WTC11 (cell line): ENCODE data around the gene ADI1. TPM values are rescaled to one million over a fixed set of nuclear protein-coding genes. Genes with fewer than 3 reads are reported as not detected.
"Not testable (repeated sequence)": the region's sequence is repeated elsewhere in the genome, so short reads cannot be mapped to it uniquely, and the experiment has no call there.

Experiments
- ATAC-seq: fragments of 200-7000 bp; cut with Tn5 transposase; 2 replicates; pipeline ENCODE4 v1.10.0; 2021; ENCODE audit warnings: mild to moderate bottlenecking, moderate library complexity
- CTCF ChIA-PET: fragments of 300-600 bp; sonication (Branson Sonifier 250); formaldehyde crosslinking; loops from one replicate; lab custom pipeline; 2021; ENCODE audit warnings: antibody characterized with exemption; lab: Charles Lee
- POLR2A ChIA-PET: fragments of 350-600 bp; sonication (Branson Sonifier 250); formaldehyde crosslinking; loops from one replicate; lab custom pipeline; 2021; ENCODE audit warnings: antibody characterized with exemption; lab: Charles Lee
- DNase-seq: peaks from one replicate; pipeline ENCODE4 v3.0.0; 2021; ENCODE audit warnings: low spot score
- H3K27ac Mint-ChIP-seq: 2 replicates; pipeline ENCODE4 v1.8.0; 2021; ENCODE audit warnings: mixed read lengths
- H3K27me3 Mint-ChIP-seq: 2 replicates; pipeline ENCODE4 v1.8.0; 2021; ENCODE audit warnings: low read depth, mild to moderate bottlenecking, moderate library complexity, mixed read lengths
- H3K36me3 Mint-ChIP-seq: 2 replicates; pipeline ENCODE4 v1.8.0; 2021; ENCODE audit warnings: mixed read lengths
- H3K4me1 Mint-ChIP-seq: 2 replicates; pipeline ENCODE4 v1.8.0; 2022; ENCODE audit warnings: mixed read lengths
- H3K4me3 Mint-ChIP-seq: 2 replicates; pipeline ENCODE4 v1.8.0; 2021; ENCODE audit warnings: mild to moderate bottlenecking, moderate library complexity, mixed read lengths
- H3K9me3 Mint-ChIP-seq: 2 replicates; pipeline ENCODE4 v1.8.0; 2021; ENCODE audit warnings: mixed read lengths
- EMX1 ChIP-seq: fragments of 250-450 bp; sonication (Bioruptor Pico); IDR thresholded peaks from 2 replicates; pipeline ENCODE4 v1.8.0; 2021; ENCODE audit warnings: mild to moderate bottlenecking
- FOXK1 ChIP-seq: sonication (generic); formaldehyde crosslinking; IDR thresholded peaks from 2 replicates; pipeline ENCODE4 v1.8.0; 2022; ENCODE audit warnings: mild to moderate bottlenecking, moderate library complexity, missing genetic modification reagents
- GRHL2 ChIP-seq: fragments of 250-450 bp; sonication (Bioruptor Pico); IDR thresholded peaks from 2 replicates; pipeline ENCODE4 v1.8.0; 2022; ENCODE audit warnings: mild to moderate bottlenecking, moderate library complexity; ENCODE audit not compliant: insufficient replicate concordance, severe bottlenecking
- IRF1 ChIP-seq: sonication (generic); formaldehyde crosslinking; IDR thresholded peaks from 2 replicates; pipeline ENCODE4 v1.8.0; 2023; ENCODE audit warnings: missing genetic modification reagents
- MXD4 ChIP-seq: fragments of 250-450 bp; sonication (Bioruptor Pico); IDR thresholded peaks from 2 replicates; pipeline ENCODE4 v1.8.0; 2021; ENCODE audit warnings: mild to moderate bottlenecking, moderate library complexity, borderline replicate concordance
- NR2C2 ChIP-seq: sonication (generic); formaldehyde crosslinking; IDR thresholded peaks from 2 replicates; pipeline ENCODE4 v1.8.0; 2022; ENCODE audit warnings: mild to moderate bottlenecking, missing genetic modification reagents
- OVOL2 ChIP-seq: fragments of 250-450 bp; sonication (Bioruptor Pico); IDR thresholded peaks from 2 replicates; pipeline ENCODE4 v1.9.0; 2021; ENCODE audit warnings: mild to moderate bottlenecking, borderline replicate concordance
- PRRX2 ChIP-seq: fragments of 250-450 bp; sonication (Bioruptor Pico); IDR thresholded peaks from 2 replicates; pipeline ENCODE4 v1.8.0; 2021; ENCODE audit warnings: mild to moderate bottlenecking
- SMAD3 ChIP-seq: sonication (generic); formaldehyde crosslinking; IDR thresholded peaks from 2 replicates; pipeline ENCODE4 v1.8.0; 2022; ENCODE audit warnings: missing genetic modification reagents, mild to moderate bottlenecking, borderline replicate concordance
- SMAD4 ChIP-seq: sonication (generic); formaldehyde crosslinking; IDR thresholded peaks from 2 replicates; pipeline ENCODE4 v1.8.0; 2022; ENCODE audit warnings: mild to moderate bottlenecking, missing genetic modification reagents
- TEAD1 ChIP-seq: sonication (generic); formaldehyde crosslinking; IDR thresholded peaks from 2 replicates; pipeline ENCODE4 v1.8.0; 2022; ENCODE audit warnings: mild to moderate bottlenecking, missing genetic modification reagents
- ZNF532 ChIP-seq: fragments of 250-450 bp; sonication (Bioruptor Pico); IDR thresholded peaks from 2 replicates; pipeline ENCODE4 v1.9.0; 2021; ENCODE audit warnings: mild to moderate bottlenecking, borderline replicate concordance
- total RNA-seq: library from RNA; stranded (reverse); gene quantifications from 3 replicates; pipeline ENCODE4 v1.2.3, GENCODE V29; 2021
- TF ChIP-seq, protein P1 (sequence below): sonication (generic); formaldehyde crosslinking; IDR thresholded peaks from 2 replicates; pipeline ENCODE4 v1.8.1; 2023; ENCODE audit warnings: mild to moderate bottlenecking, missing genetic modification reagents
- TF ChIP-seq, protein P2 (sequence below): sonication (generic); formaldehyde crosslinking; IDR thresholded peaks from 2 replicates; pipeline ENCODE4 v1.8.1; 2022; ENCODE audit warnings: missing genetic modification reagents, borderline replicate concordance
- TF ChIP-seq, protein P3 (sequence below): sonication (generic); formaldehyde crosslinking; IDR thresholded peaks from 2 replicates; pipeline ENCODE4 v1.8.1; 2022; ENCODE audit warnings: mild to moderate bottlenecking, moderate library complexity, missing genetic modification reagents
- TF ChIP-seq, protein P4 (sequence below): sonication (generic); formaldehyde crosslinking; IDR thresholded peaks from 2 replicates; pipeline ENCODE4 v1.8.1; 2022; ENCODE audit warnings: low read depth, mild to moderate bottlenecking, moderate library complexity, missing genetic modification reagents, borderline replicate concordance

ADI1 gene
- total RNA-seq, 1 experiment from 2014 or later: 21.4 TPM

DNA sequence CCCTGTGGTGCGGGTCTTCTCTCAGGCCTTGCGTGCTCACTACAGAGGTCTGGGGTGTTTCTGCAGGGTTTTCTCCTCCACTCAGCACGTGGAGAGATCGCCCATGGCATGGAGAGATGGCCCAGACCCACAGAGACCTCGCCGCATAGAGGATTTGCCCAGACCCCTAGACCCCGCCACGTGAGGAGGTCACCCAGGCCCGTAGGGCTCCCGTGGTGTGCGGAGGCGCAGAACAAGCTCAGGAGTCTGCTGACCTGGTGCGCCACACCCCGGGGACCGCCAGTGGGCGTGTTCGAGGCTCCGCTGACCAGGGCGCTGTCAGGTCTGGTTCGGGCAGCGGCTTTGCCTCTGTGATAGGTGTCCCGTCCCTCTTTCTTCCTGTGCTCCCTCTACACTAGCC lies 64.5 kb downstream of the ADI1 start:
- no peak overlapping the region for H3K27ac Mint-ChIP-seq
- peaks cover 22% of the 10 kb centered on the region for H3K36me3 Mint-ChIP-seq
- peak; percentile 25 for ATAC-seq
- no peak for DNase-seq
- no peaks in the 10 kb centered on the region for H3K9me3 Mint-ChIP-seq
- TF ChIP-seq GRHL2 (CRISPR knock-in tag) (no peak), EMX1 (CRISPR knock-in tag) (no peak), SMAD4 (no peak), NR2C2 (CRISPR knock-in tag) (no peak), TEAD1 (no peak), PRRX2 (CRISPR knock-in tag) (no peak), SMAD3 (CRISPR knock-in tag) (no peak), IRF1 (CRISPR knock-in tag) (no peak)
- TF ChIP-seq, protein P1, sequence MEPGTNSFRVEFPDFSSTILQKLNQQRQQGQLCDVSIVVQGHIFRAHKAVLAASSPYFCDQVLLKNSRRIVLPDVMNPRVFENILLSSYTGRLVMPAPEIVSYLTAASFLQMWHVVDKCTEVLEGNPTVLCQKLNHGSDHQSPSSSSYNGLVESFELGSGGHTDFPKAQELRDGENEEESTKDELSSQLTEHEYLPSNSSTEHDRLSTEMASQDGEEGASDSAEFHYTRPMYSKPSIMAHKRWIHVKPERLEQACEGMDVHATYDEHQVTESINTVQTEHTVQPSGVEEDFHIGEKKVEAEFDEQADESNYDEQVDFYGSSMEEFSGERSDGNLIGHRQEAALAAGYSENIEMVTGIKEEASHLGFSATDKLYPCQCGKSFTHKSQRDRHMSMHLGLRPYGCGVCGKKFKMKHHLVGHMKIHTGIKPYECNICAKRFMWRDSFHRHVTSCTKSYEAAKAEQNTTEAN (CRISPR knock-in tag): no peak
- TF ChIP-seq, protein P2, sequence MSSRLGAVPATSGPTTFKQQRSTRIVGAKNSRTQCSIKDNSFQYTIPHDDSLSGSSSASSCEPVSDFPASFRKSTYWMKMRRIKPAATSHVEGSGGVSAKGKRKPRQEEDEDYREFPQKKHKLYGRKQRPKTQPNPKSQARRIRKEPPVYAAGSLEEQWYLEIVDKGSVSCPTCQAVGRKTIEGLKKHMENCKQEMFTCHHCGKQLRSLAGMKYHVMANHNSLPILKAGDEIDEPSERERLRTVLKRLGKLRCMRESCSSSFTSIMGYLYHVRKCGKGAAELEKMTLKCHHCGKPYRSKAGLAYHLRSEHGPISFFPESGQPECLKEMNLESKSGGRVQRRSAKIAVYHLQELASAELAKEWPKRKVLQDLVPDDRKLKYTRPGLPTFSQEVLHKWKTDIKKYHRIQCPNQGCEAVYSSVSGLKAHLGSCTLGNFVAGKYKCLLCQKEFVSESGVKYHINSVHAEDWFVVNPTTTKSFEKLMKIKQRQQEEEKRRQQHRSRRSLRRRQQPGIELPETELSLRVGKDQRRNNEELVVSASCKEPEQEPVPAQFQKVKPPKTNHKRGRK (CRISPR knock-in tag): no peak
- ChIA-PET POLR2A (no interaction called here), CTCF (interaction anchor here (0.6 to 1.4 kb wide), 2 partner anchors 11 to 1772 kb away, joined by 3 to 6 read pairs; no protein-coding TSS in a partner anchor)
- H3K4me1 Mint-ChIP-seq: 0 out of 2 replicates have a peak, but pooled peaks cover 2% of the 10 kb centered on the region
- no peak overlapping the region for H3K4me3 Mint-ChIP-seq
- H3K27me3 Mint-ChIP-seq: no peaks in the 10 kb centered on the region

GRCh38 chr2:3454005-3454404 lies 65.3 kb downstream of the ADI1 start:
- CTCF ChIA-PET: interaction anchor here (1.8 kb wide), 1 partner anchor 10 kb away, joined by 8 read pairs; no protein-coding TSS in a partner anchor
- H3K9me3 Mint-ChIP-seq, H3K27me3 Mint-ChIP-seq, H3K27ac Mint-ChIP-seq, H3K4me3 Mint-ChIP-seq, ATAC-seq, POLR2A ChIA-PET, H3K4me1 Mint-ChIP-seq, DNase-seq: not testable (repeated sequence)
- peaks cover 26% of the 10 kb centered on the region for H3K36me3 Mint-ChIP-seq

DNA sequence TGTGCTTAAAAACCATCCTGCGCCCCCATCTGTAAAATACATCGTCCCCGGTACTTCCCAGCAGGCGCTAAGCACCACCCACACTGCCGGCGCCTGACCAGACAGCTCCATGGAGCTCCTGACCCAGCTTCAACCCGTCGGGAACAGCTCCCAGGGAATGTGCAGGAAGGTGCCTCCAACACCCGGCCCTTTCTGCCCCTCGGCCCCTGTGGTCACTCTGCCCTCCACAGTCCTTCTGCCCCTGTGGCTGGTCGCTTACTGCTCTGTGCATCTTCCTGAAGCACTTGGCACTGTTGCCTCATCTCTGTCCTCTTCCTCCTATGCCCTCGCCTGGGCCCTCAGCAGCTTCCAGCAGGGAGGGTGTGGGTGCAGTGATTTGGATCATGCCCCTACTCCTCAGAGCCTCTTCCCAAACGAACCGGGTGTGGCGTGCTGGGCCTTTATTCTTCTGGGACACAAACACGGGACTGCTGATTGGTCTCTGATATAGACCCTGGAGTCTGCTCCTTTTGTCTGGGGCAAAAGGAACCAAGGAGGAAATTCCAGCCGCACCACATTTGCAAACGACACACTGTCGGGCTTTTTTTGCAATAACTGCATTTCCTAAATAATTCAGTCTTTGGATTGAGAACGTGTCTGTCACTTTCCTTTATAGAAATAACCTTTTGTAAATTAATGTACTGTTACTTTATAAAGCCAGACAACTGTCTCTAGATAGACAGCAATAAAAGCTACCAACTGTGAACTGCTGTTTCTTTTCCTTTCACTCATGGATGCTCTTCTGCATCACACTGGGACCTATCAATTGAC lies 65.9 kb downstream of the ADI1 start:
- ChIA-PET POLR2A (no interaction called here), CTCF (interaction anchor here (0.6 to 1.8 kb wide), 2 partner anchors 10 to 448 kb away, joined by 4 to 8 read pairs; no protein-coding TSS in a partner anchor)
- ATAC-seq (no peak), DNase-seq (no peak)
- no peak overlapping the region for H3K4me3 Mint-ChIP-seq
- TF ChIP-seq, protein P3, sequence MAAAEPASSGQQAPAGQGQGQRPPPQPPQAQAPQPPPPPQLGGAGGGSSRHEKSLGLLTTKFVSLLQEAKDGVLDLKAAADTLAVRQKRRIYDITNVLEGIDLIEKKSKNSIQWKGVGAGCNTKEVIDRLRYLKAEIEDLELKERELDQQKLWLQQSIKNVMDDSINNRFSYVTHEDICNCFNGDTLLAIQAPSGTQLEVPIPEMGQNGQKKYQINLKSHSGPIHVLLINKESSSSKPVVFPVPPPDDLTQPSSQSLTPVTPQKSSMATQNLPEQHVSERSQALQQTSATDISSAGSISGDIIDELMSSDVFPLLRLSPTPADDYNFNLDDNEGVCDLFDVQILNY (CRISPR knock-in tag): no peak
- TF ChIP-seq MXD4 (CRISPR knock-in tag) (no peak), SMAD4 (no peak), ZNF532 (CRISPR knock-in tag) (no peak), FOXK1 (no peak), OVOL2 (CRISPR knock-in tag) (no peak)
- TF ChIP-seq, protein P1 (CRISPR knock-in tag): no peak
- TF ChIP-seq, protein P4, sequence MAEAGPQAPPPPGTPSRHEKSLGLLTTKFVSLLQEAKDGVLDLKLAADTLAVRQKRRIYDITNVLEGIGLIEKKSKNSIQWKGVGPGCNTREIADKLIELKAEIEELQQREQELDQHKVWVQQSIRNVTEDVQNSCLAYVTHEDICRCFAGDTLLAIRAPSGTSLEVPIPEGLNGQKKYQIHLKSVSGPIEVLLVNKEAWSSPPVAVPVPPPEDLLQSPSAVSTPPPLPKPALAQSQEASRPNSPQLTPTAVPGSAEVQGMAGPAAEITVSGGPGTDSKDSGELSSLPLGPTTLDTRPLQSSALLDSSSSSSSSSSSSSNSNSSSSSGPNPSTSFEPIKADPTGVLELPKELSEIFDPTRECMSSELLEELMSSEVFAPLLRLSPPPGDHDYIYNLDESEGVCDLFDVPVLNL (CRISPR knock-in tag): no peak
- H3K27me3 Mint-ChIP-seq: no peaks in the 10 kb centered on the region
- H3K27ac Mint-ChIP-seq: no peak overlapping the region
- no peaks in the 10 kb centered on the region for H3K9me3 Mint-ChIP-seq
- 0 out of 2 replicates have a peak, but pooled peaks cover 2% of the 10 kb centered on the region for H3K4me1 Mint-ChIP-seq
- peaks cover 24% of the 10 kb centered on the region for H3K36me3 Mint-ChIP-seq
